DOHH2 (cell line): ENCODE results near the gene TRAF3.

Experiments
- H3F3A ChIP-seq: fragments of 200-600 bp; sonication (generic), shearing (Covaris generic); 2 replicates; pipeline ENCODE4 v1.6.0; 2016; ENCODE audit warnings: antibody characterized with exemption, mild to moderate bottlenecking; ENCODE audit not compliant: control insufficient read depth, insufficient read depth
- H3K27ac ChIP-seq: fragments of 200-600 bp; sonication (generic); 2 replicates; pipeline ENCODE4 v1.5.1; 2014; ENCODE audit warnings: low read depth, mild to moderate bottlenecking, low read length, moderate library complexity
- H3K27me3 ChIP-seq: fragments of 200-600 bp; sonication (generic); 2 replicates; pipeline ENCODE4 v1.6.1; 2014; ENCODE audit warnings: mild to moderate bottlenecking, low read length, mixed read lengths; ENCODE audit not compliant: control insufficient read depth
- H3K36me3 ChIP-seq: fragments of 200-600 bp; sonication (generic); 2 replicates; pipeline ENCODE4 v1.6.1; 2014; ENCODE audit warnings: mild to moderate bottlenecking, low read length, moderate library complexity, mixed read lengths; ENCODE audit not compliant: control insufficient read depth
- H3K4me1 ChIP-seq: fragments of 200-600 bp; sonication (generic); 2 replicates; pipeline ENCODE4 v1.6.1; 2014; ENCODE audit warnings: mild to moderate bottlenecking, low read length, mixed read lengths; ENCODE audit not compliant: control insufficient read depth
- H3K4me2 ChIP-seq: fragments of 200-600 bp; sonication (generic); 2 replicates; pipeline ENCODE4 v1.6.0; 2014; ENCODE audit warnings: mild to moderate bottlenecking, low read length, moderate library complexity
- H3K4me3 ChIP-seq: fragments of 200-600 bp; sonication (generic); 2 replicates; pipeline ENCODE4 v1.5.1; 2014; ENCODE audit warnings: mild to moderate bottlenecking, low read length, mixed read lengths
- H3K79me2 ChIP-seq: fragments of 200-600 bp; sonication (generic); 2 replicates; pipeline ENCODE4 v1.6.1; 2014; ENCODE audit warnings: mild to moderate bottlenecking, low read length, mixed read lengths; ENCODE audit not compliant: control insufficient read depth
- H3K9me2 ChIP-seq: fragments of 200-600 bp; sonication (generic); replicated peaks from 2 replicates; pipeline ENCODE4 v1.6.1; 2014; ENCODE audit warnings: mild to moderate bottlenecking, low read length, mixed read lengths; ENCODE audit not compliant: control insufficient read depth
- H3K9me3 ChIP-seq: fragments of 200-600 bp; sonication (generic); 2 replicates; pipeline ENCODE4 v1.6.1; 2014; ENCODE audit warnings: antibody characterized with exemption, low read length, mixed read lengths; ENCODE audit not compliant: control insufficient read depth, insufficient read depth
- H4K20me1 ChIP-seq: fragments of 200-600 bp; sonication (generic); 2 replicates; pipeline ENCODE4 v1.6.0; 2014; ENCODE audit warnings: low read depth, mild to moderate bottlenecking, antibody characterized with exemption, low read length, moderate library complexity; ENCODE audit not compliant: control insufficient read depth, insufficient read depth
- EZH2phosphoT487 ChIP-seq: fragments of 200-600 bp; sonication (generic); IDR thresholded peaks from 2 replicates; pipeline ENCODE4 v1.6.1; 2017; ENCODE audit warnings: borderline replicate concordance, mild to moderate bottlenecking, antibody characterized with exemption, low read length, moderate library complexity, mixed read lengths
- TF ChIP-seq, protein P1 (sequence below): fragments of 200-600 bp; sonication (generic); IDR thresholded peaks from one replicate; pipeline ENCODE4 v1.5.1; 2014; ENCODE audit warnings: antibody characterized with exemption, mild to moderate bottlenecking, low read depth, low read length; ENCODE audit not compliant: poor library complexity, severe bottlenecking

TRAF3 gene

DNA sequence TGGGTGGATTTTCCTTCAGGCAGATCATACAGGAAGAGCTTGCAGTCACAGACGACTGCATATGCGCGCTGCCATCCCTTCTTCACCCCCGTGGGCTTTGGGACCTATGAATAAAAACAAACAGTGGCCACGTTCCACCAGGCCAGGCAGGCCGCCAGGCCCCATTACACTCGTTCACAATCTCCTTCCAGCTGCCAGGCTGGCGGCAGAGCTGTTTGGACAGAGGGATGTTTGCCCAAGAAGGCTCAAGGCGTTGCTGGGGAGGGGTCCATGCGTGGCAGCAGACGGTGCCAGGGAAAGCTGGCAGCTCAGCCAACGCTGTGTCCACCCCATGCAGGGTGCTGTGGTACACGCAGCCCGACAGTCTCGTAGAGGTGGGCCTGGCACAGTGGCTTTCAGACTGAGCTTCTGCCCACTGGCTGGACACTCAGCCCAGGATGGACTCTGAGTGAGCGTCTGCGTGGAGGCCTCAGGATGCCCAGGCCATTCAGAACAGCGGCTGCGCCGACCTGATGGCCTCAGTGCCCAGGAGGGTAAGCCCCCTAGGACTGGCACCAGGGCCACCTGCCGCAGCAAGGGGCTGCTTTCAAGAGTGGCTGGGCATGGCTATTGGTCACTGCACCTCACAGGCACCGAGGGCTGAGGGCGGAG lies 172.7 kb downstream of the TRAF3 start:
- peaks cover 40% of the 10 kb centered on the region for H3K4me1 ChIP-seq
- no peaks in the 10 kb centered on the region for H3K9me3 ChIP-seq
- H3F3A ChIP-seq = peaks cover 4% of the 10 kb centered on the region; the same call in 1 of the 2 replicates
- peak overlapping the region; percentile 87 for H3K27ac ChIP-seq
- no peaks in the 10 kb centered on the region for H3K79me2 ChIP-seq
- no peaks in the 10 kb centered on the region for H3K36me3 ChIP-seq
- H3K4me2 ChIP-seq = peak overlapping the region; percentile 71
- no peaks in the 10 kb centered on the region for H4K20me1 ChIP-seq
- no peaks in the 10 kb centered on the region for H3K27me3 ChIP-seq
- peak overlapping the region; percentile 67; the same call in 1 of the 2 replicates for H3K4me3 ChIP-seq
- TF ChIP-seq, protein P1, sequence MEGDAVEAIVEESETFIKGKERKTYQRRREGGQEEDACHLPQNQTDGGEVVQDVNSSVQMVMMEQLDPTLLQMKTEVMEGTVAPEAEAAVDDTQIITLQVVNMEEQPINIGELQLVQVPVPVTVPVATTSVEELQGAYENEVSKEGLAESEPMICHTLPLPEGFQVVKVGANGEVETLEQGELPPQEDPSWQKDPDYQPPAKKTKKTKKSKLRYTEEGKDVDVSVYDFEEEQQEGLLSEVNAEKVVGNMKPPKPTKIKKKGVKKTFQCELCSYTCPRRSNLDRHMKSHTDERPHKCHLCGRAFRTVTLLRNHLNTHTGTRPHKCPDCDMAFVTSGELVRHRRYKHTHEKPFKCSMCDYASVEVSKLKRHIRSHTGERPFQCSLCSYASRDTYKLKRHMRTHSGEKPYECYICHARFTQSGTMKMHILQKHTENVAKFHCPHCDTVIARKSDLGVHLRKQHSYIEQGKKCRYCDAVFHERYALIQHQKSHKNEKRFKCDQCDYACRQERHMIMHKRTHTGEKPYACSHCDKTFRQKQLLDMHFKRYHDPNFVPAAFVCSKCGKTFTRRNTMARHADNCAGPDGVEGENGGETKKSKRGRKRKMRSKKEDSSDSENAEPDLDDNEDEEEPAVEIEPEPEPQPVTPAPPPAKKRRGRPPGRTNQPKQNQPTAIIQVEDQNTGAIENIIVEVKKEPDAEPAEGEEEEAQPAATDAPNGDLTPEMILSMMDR = no peak
- no peaks in the 10 kb centered on the region for H3K9me2 ChIP-seq

DNA sequence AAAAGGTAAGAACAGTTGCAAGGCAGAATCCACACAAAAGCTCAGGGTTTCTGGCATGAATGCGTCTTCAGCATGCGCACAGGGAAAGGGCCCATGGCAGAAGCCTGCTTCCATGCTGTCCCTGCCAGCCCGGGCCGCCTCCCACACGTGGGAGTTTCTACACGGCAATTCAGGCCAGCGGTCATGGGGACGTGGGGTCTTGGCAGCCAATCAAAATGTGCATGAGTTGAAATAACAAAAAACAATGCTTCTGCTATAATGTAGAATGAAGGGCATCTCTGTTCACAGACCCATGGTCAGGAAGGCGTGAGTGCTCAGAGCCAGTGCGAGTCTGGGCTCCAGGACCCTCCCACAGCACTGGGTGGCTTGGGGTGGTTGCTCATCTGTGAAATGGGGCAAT lies 173.8 kb downstream of the TRAF3 start:
- Histone ChIP-seq H3K9me3 (no peaks in the 10 kb centered on the region), H3K4me2 (no peak overlapping the region), H3K27ac (no peak overlapping the region), H3F3A (peaks cover 6% of the 10 kb centered on the region; the same call in 1 of the 2 replicates), H4K20me1 (no peaks in the 10 kb centered on the region), H3K4me1 (peaks cover 37% of the 10 kb centered on the region), H3K4me3 (no peak overlapping the region), H3K9me2 (no peaks in the 10 kb centered on the region), H3K79me2 (no peaks in the 10 kb centered on the region), H3K36me3 (no peaks in the 10 kb centered on the region), H3K27me3 (no peaks in the 10 kb centered on the region)
- TF ChIP-seq, protein P1 = no peak
- TF ChIP-seq EZH2phosphoT487 = no peak

DNA sequence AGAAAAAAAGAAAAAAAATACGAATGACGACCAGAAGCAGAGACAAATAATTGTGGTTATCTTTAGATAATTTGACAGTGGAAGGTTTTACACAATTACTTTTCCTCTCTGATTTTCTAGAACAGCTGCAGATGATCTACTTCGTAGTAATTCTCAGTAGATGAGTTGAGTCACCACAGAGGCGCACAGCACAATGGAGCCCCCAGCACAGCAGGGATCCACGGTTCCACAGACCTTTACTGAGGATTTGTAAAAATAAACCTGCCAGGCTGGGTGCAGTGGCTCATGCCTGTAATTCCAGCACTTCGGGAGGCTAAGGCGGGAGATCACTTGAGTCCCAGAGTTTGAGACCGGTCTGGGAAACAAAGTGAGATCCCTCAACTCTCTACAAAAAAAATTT lies 174.6 kb downstream of the TRAF3 start:
- H4K20me1 ChIP-seq = no peaks in the 10 kb centered on the region
- H3K9me3 ChIP-seq = no peaks in the 10 kb centered on the region
- H3K27ac ChIP-seq = no peak overlapping the region
- no peak for TF ChIP-seq EZH2phosphoT487
- TF ChIP-seq, protein P1 = no peak
- no peaks in the 10 kb centered on the region for H3K36me3 ChIP-seq
- H3K4me1 ChIP-seq = peaks cover 29% of the 10 kb centered on the region
- H3K4me2 ChIP-seq = no peak overlapping the region
- no peaks in the 10 kb centered on the region for H3K27me3 ChIP-seq
- peaks cover 6% of the 10 kb centered on the region; the same call in 1 of the 2 replicates for H3F3A ChIP-seq
- no peaks in the 10 kb centered on the region for H3K79me2 ChIP-seq
- H3K9me2 ChIP-seq = no peaks in the 10 kb centered on the region
- H3K4me3 ChIP-seq = no peak overlapping the region
